SK-N-SH treated with all-trans-retinoic acid at 6 μM for 48 hours (cell line): ENCODE measurements around the gene RET.

Source experiments
- ARNTL ChIP-seq: fragments of 450-650 bp; formaldehyde crosslinking; IDR thresholded peaks from 2 replicates; pipeline ENCODE4 v1.5.0; 2020; ENCODE audit warnings: low read depth, mild to moderate bottlenecking, moderate library complexity, borderline replicate concordance
- ISL1 ChIP-seq: fragments of 250-450 bp; sonication (Bioruptor Pico); IDR thresholded peaks from 2 replicates; pipeline ENCODE4 v2.1.2; 2022; ENCODE audit warnings: mild to moderate bottlenecking, moderate library complexity
- OSR1 ChIP-seq: fragments of 250-450 bp; sonication (Bioruptor Pico); IDR thresholded peaks from 2 replicates; pipeline ENCODE4 v1.8.0; 2022; ENCODE audit warnings: moderate library complexity, mild to moderate bottlenecking, inconsistent platforms
- TCF4 ChIP-seq: fragments of 250-450 bp; sonication (Bioruptor Pico); IDR thresholded peaks from 2 replicates; pipeline ENCODE4 v1.8.0; 2021; ENCODE audit warnings: mild to moderate bottlenecking, moderate library complexity, borderline replicate concordance
- TF ChIP-seq, protein P1 (sequence below): fragments of 250-450 bp; sonication (Bioruptor Pico); IDR thresholded peaks from 2 replicates; pipeline ENCODE4 v1.5.1; 2020; ENCODE audit warnings: low read depth, mild to moderate bottlenecking, moderate library complexity
- TF ChIP-seq, protein P2 (sequence below): fragments of 250-450 bp; sonication (Bioruptor Pico); IDR thresholded peaks from 2 replicates; pipeline ENCODE4 v1.8.0; 2020; ENCODE audit warnings: mild to moderate bottlenecking, moderate library complexity, borderline replicate concordance

DNA sequence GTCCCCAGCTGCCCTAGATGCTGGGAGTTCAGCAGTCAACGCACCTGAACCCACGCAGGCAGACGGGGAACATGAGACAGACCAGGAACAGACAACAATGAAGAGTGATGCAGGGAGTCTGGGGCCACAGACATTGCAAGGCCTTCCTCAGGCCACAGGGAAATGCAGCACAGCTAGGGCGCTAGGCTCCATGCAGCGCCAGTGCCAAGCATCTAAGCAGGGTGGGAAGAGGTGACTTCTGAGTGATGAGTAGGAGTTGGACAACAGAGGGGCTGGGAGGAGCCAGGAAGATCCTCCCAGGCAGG lies 7.7 kb upstream of the RET start:
- no peak for TF ChIP-seq OSR1 (CRISPR knock-in tag)
- TF ChIP-seq ARNTL (CRISPR knock-in tag) = no peak
- TF ChIP-seq, protein P1, sequence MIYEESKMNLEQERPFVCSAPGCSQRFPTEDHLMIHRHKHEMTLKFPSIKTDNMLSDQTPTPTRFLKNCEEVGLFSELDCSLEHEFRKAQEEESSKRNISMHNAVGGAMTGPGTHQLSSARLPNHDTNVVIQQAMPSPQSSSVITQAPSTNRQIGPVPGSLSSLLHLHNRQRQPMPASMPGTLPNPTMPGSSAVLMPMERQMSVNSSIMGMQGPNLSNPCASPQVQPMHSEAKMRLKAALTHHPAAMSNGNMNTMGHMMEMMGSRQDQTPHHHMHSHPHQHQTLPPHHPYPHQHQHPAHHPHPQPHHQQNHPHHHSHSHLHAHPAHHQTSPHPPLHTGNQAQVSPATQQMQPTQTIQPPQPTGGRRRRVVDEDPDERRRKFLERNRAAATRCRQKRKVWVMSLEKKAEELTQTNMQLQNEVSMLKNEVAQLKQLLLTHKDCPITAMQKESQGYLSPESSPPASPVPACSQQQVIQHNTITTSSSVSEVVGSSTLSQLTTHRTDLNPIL (CRISPR knock-in tag) = no peak
- TF ChIP-seq, protein P2, sequence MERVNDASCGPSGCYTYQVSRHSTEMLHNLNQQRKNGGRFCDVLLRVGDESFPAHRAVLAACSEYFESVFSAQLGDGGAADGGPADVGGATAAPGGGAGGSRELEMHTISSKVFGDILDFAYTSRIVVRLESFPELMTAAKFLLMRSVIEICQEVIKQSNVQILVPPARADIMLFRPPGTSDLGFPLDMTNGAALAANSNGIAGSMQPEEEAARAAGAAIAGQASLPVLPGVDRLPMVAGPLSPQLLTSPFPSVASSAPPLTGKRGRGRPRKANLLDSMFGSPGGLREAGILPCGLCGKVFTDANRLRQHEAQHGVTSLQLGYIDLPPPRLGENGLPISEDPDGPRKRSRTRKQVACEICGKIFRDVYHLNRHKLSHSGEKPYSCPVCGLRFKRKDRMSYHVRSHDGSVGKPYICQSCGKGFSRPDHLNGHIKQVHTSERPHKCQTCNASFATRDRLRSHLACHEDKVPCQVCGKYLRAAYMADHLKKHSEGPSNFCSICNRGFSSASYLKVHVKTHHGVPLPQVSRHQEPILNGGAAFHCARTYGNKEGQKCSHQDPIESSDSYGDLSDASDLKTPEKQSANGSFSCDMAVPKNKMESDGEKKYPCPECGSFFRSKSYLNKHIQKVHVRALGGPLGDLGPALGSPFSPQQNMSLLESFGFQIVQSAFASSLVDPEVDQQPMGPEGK (CRISPR knock-in tag) = no peak
- TF ChIP-seq TCF4 (CRISPR knock-in tag) = no peak
- TF ChIP-seq ISL1 = no peak
